NCI-H1105 (cell line): ENCODE measurements around the gene LHFPL6.
A peak's percentile ranks its signal among the peaks of the same experiment; 100 is the strongest.

ENCODE experiments used
- DNase-seq: peaks from one replicate; lab custom pipeline; 2025; lab: John Stamatoyannopoulos, UW

The LHFPL6 gene

DNA sequence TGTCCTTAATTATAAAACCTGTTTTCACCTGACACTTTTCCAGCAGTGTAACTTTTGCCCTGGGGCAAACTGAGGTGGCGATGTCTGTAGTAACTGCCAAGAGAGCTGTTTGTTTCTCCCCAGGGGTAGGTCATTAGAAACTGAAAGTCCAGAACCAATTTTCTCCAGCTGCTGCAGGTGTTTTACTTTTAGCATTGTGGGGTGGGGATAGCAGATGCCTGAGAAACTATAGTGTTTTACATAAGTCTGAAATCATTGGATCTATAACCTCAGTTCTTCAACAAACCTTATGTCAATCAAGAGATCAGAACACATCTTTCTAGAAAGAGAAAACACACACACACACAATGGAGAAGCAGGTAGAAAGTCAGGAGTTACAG lies 92.7 kb downstream of the LHFPL6 start:
- DNase-seq, result peak; percentile 32

DNA sequence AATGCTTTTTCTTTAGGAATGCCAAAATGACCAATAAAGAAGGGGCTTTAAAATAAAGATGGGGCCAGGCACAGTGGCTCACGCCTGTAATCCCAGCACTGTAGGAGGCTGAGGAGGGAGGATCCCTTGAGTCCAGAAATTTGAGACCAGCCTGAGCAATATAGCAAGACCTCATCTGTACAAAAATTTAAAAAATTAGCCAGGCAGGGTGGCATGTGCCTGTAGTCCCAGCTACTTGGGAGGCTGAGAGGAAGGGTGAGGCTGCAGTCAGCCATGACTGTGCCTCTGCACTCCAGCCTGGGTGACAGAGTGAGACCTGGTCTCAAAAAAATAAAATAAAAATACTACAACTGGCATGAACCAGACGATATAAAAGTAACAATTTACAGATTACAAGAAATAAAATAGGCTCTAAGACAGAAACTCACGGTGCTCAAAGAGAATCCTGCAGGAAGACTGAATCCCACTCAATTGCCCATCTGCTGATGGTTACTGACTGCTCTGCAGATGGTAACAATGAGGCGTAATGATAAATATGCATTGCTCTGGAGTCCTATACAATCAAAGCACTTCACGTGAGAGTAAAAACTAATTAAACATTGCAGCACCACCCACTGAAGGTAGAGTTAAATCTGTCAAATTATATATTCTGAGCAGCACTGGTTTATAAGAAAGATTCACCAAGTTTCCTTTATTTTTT lies 93.2 kb downstream of the LHFPL6 start:
- DNase-seq, result peak; percentile 5

DNA sequence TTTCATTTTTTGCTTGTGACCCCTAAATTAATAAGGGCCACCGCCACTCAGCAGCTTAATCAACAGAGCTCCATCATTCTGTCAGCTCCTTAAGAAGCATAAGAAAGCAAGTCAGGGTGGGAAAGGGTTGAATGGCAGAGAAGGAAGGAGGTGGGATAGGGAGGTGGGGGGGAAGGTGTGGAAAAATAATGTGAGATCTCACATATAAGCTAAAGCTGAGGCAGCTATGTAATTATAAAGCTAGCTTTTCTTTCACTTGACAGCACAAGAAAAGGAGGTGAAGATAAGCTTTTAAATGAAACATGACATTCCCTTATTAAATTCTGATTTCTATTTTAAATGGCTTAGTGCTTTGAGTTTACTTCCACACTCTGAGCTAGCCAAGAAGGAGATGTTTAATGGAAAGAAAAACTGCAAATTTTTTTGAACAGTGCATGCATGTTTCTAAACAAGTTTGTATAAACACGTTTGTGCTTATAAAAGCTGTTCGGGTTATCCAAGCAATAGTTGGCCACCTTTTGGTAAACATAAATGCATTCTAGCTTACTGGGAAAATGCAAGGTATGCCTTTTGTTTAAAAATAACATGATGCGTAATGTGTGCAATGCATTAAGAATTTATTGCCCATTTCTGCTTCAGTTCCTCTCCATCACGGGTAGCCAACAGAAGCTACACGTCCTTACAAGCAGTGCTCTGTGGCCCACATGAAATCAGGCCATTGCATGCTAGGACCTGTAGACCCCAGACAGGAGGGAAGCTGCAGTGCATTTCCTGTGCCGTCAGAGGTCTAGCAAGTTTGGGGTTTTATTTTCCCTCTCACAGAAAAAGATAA lies 96.2 kb downstream of the LHFPL6 start:
- DNase-seq, result no peak

DNA sequence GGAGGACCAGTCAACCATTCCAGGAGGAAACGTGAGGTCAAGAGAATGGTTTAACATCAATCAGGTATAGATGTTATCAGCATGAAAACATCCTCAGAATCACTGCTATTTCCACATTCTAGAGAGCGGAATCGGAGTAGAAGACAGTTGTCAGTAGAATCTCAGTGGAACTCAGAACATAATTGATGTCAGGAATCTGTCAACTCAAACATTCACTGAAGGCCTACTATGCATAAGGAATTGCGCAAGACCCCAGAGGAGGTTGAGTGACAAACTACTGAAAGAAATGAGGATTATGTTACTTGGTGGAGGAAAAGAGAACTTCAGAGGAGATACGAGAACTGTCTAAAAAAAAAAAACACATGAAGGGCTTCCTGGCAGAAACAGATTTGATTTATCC lies 97.8 kb downstream of the LHFPL6 start:
- no peak for DNase-seq

DNA sequence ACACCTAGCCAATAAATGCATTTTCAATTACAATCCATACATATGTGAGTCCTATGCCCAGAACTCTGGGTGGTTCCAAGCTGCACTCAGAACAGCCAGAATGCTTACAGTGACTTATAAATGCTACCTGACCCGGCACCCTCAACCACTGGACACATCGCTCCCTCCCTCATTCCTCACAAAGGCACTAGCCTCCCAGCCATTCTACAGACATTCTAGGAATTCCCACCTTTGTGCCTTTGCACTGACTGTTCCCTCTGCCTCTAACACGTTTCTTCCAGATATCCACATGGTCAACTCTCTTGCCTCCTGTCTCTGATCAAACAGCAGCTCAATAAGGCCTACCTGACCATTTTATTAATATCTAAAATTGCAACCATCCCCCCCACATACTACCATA lies 99.9 kb downstream of the LHFPL6 start:
- no peak for DNase-seq

DNA sequence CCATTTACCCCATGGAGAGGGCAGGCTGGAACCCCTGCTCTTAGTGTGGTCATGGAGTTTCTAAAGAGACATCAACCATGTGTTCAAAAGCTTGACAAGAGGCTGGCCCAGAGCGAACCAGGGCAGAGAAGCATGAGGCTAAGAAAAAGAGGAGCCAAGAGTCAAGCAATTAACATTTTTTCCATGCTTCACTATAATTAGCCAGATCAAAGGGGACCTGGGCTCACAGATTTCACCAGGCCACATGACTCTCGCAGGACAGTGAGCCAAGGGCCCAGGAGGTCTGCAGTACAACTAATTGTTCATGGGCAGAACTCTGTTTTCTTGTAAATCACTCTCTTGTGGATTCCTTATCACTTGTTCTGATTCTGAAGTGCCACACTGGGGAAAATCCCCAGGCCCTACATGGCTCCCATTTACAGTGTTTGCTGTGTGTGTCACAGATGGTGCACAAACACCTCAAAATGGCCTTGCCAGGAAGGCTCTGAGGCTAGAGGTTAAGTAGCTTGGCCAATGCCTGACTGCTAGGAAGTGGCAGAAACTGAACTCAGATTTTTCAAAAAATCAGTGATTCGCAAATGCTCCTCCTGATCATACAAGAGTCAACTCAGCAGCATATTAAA lies 101.2 kb downstream of the LHFPL6 start:
- no peak for DNase-seq

DNA sequence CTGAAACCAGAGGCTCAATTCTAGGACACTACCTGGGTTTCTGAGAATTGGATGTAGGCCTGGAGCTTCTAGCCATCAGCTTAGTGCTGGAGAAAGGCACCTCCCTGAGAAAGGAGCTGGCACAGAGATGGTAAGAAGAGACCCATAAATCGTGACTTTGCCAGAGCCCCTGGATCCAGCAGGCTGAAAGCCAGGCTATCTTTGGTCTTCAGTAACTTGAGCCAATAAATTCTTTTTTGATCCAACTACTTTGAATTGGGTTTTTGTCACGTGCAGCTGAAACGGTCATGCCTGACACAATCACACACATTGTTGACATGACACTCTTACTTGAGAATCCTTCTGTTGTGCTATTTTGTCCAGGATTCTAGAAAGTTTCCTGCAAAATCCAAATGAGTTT lies 103.4 kb downstream of the LHFPL6 start:
- no peak for DNase-seq

DNA sequence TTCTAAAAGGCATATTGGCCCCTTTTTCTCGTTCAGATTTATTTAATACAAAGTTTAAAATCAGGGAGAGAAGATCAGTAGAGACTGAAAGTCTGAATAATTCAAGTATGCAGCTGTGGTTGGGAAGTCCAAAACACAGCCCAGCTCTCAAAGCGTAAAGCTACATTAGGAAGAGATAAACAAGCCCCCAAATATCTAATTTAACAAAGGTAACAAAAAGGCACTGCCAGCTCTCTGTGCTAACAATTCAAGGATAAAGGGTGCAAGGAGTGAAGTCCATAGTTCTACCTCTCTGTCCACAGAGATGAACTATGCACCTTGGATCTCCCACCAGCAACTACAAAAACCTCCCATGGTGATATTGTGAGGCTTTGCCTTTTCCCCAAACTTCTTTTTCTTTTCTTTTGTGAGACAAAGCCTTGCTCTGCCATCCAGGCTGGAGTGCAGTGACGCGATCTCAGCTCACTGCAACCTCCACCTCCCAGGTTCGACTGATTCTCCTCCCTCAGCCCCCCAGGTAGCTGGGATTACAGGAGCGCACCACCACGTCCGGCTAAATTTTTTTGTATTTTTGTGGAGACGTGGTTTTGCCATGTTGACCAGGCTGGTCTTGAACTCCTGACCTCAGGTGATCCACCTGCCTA lies 104.4 kb downstream of the LHFPL6 start:
- DNase-seq, result no peak

DNA sequence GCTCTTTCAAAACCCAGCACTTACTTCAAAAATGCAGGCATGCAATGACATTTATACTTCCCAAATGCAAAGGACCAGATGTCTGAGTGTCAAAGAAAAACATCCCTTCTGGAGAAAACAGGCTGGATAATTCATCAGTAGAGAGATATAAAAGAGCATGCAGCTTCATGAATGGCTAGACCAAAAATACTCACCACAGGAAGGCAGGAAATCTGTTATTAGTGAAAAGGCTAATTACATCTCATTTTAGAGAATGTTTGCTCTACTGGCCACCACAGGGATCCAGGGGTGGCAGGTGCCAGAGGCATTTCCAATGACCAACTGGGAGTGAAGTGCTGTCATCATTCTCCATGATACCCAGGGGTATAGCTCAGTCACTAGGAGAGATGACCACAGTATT lies 106.5 kb downstream of the LHFPL6 start:
- no peak for DNase-seq

DNA sequence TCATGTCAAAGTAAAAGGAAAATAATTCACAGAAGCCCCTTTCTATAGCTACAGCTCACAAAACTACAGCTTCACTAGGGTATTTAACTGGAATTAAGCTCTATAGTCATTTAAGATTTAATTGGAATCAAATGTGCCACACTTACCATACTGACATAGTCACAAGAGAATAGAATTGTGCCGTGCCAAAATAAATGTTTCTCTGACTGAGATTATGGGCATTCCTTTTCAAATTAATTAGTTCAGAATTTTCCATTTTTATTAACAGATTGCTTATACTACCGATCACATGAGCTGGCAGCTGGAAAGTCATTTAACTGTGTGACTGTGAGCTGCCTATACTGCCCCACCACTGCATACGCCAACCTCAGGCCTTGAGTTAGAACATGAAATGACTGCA lies 108.4 kb downstream of the LHFPL6 start:
- no peak for DNase-seq

DNA sequence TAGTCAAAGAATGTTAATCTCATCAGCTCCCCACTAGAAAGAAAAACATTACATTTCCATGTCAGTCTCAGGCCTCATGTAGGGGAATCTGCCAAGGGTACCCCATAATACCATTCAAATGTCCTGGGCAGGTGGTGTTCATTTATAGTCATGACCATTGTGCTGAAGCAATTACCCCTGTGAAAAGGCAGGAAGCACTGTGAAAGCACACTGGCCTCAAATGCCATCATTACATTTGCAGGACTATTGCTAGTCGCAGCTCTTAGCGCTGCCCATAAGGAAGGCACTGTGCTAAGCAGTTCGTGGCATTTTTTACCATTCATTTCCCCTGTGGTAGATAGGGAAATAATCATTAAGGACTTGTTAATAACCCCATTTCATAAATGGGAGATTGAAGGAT lies 109.0 kb downstream of the LHFPL6 start:
- DNase-seq, result no peak

DNA sequence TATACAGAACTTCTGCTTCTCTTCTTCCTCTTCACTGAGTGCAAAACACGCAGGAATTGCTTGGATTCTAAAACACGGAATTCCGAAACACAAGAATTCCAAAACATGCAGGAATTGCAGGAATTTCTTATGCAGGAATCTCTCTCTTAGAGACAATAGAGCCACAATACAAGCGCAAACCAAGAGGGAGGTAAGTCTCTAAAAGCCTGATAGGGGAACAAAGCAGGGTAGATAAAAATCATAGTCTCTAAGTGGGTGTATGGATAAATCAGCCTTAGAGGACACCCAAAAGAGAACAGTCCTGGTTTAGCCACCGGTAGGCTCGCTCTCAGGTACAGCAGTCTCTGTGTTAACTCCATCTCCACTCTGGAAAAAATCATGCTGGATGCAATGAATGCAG lies 112.9 kb downstream of the LHFPL6 start:
- DNase-seq, result no peak

DNA sequence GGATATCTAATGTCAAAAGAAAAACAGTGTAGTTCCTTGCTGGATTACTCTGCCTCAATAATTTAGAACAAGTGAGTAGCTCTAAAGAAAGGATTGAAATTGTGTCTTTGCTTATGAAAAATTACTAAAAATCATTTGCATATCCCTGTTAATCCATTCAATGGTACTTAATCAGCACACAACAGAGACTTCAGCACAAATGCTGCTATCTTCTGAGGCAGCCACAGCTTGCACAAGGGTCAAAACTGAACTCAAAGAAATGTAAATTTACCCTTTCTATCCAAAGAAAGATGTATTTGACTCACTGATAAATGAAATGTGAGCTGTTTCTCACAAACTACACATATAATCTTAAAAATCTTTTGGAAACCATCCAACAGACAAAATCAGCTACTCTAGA lies 116.2 kb downstream of the LHFPL6 start:
- no peak for DNase-seq

DNA sequence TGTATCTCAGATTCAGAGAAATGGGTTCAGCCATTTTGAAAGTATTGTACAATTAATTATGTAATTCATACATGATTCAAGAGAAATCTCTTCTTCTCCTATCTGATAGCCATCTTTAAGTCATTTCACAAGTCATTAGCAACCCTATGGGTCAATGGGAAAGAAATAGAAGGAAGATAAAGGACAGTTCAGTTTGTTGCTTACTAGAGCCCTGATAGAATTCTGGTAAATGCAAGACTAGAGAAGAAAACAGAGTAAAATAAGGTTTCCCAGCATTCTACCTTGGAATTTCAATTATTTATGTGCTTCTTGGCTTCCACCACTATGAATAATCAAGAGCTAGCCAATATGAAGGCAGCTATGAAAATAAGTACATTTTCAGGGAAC lies 117.7 kb downstream of the LHFPL6 start:
- DNase-seq, result no peak

DNA sequence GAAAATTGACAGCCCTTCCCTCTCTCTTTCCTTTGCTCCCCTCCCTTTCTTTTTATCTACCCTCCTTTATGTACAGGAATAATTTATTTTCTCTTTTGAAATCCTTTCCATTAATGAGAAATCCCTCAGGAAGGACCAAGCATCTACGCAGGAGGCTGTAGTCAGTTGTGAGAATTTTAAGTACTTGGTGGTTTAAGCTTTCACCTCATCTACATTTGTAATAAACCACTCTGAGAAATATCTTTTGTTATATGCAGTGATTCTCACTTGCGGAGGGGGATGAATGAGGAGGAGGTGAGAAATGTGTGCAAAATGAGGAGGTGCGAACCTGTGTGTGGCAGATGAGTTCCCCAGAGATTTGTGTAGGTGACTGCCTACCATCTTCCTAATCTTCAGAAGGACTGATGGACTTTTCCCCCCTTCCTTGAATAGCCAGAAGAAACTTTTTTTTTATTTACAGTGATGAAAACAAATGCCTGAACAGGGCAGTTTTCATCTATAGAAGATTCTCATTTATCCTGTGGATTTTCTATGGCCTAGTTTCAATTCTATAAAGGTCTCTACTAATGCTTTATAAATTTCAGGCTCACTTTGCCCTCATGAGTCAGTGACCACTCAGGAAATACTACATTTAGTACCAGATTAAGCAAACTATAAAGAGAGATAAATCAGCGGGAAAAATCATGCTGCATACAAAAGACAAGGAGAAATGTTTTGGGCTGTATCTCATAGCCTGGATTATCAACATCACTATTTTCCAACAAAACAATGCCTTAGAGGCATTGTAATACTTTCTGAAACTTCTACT lies 118.3 kb downstream of the LHFPL6 start:
- DNase-seq, result no peak

DNA sequence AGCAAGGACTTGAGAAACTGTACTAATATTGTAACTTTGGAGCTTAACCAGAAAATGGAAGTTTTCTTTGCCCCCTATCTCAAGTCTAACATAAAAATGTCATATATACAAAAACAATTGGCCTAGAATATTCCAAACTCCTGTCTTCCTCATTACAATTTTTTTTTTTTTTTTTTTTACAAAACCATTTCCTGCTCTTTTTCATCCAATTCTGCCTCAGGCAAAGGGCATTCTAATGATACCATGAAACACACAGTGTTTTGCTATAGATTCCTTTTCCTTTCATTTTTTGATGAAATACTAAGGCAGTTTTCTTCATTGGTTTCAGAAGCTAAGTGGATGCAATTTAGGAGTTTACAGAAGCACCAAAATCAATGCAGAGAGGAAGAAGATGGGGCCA lies 119.7 kb downstream of the LHFPL6 start:
- no peak for DNase-seq

DNA sequence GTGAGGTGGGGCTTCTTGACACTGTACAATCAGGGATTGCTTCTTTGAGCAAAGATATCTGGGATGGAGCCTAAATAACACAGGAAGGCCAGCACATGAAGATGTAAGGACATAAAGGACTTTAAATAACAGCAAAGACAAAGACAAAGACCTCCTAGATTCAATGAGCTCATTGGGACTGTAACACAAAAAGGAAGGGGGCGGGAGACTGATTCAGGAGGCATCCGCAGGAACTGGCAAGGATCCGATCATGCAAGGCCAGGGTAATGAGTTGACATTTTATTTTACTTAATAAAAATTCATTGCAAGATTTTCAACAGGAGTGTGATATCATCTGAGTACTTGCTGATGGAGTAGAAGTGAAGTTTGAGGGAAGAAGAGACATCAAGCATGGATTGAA lies 121.5 kb downstream of the LHFPL6 start:
- no peak for DNase-seq

DNA sequence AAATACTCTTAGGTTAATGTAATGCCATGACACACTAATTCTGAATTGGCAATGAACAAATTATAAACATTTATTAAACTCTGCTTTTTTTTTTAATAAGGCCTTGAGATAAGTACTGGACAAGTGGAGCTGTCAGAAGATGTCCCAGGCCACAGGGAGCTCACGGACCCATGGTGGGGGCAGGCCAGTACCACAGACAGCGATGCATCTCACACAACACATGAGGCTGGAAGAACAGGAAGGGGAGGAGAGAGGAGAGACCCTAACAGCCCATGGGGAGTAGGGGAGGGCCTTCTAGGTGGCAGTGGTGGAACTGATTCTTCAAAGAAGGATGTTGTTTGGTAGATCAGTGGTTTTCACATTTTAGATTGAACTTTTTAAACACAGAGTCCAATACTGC lies 128.4 kb downstream of the LHFPL6 start:
- DNase-seq, result no peak

DNA sequence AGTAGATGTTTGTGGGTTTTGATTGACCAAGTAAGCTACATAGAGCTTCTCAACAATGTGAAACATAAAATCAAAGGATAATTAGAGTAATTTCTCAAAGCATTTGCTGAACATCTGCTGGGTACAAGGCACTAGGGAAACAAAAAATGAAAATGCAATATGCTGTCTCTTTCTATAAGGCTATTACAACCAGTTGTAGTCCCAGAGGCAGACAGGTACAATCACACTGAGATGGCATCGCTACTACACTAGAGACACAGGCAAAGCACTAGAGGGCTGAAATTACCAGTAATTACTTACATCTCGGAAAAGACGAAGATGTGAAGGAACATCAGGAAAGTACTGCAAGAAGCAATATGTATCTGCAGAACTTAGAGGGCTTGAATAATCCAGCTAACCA lies 133.3 kb downstream of the LHFPL6 start:
- no peak for DNase-seq

DNA sequence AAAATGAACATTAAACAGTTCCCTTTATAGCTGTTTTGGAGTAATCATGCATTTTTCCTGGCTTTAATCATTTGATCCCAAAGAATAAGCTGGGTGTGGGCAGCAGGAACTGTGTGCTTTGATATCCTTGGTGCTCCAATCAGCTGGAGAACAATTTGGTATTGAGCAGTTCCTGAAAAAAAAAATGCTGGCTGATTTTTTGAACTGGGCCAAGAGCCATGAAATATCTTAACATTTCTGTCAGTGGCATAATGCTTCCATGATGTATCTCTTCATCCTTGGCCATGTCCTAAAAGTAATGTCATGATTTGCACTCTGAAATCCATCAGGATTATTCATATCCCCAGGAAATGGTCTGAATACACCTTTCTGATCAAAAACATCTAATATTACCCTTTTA lies 134.7 kb downstream of the LHFPL6 start:
- no peak for DNase-seq

DNA sequence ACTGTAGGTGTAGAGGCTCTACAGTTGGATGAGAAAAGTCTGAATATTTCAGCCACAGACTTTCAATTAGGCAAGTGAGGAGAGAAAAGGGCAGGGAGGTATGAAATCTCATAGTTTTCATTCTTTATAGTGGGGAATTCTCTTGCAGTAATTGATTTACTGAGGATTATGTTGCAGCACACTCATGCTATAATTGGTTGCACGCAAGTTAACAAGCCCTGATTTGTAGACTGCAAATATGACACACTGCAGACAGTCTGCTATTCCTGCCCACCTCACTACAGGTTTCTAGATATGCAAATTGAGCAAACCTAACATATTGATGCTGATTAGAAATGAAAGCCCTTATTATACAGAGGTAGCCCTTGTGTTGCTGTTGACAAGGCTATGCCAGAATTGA lies 139.4 kb downstream of the LHFPL6 start:
- DNase-seq, result no peak

DNA sequence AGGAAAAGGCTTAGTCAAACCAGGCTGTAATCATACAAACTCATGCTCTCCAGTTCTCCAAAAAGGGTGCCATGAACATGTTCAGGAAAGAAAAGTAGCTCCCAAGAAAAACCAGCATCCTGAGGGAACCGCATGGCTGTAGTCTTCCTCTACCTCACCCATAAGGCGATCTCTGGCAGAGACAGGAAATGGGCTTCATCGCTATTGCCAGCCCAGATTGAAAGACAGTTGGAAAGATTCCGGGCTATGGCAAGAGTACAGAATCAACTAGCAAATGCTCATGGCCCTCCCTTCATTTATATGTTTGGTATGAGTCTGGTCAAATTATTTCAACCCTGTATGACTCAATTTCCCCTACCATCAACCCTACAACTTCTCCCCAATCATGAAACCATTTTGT lies 140.1 kb downstream of the LHFPL6 start:
- no peak for DNase-seq
